Cardiac fibroblast (primary cell): ENCODE results near the gene CDK2AP2.

Experiments used
- DNase-seq, 2 donors: peaks; one replicate each; pipeline versions ENCODE4 v3.0.0 to v3.0.0-alpha.2; 2010; ENCODE audit warnings: low read depth in 2 of 2
- H3K4me3 ChIP-seq, 2 donors: replicated peaks in 1 of 2; 1 replicate in 1 of 2; 2 replicates in 1 of 2; pipeline ENCODE4 v1.5.1; 2011; ENCODE audit warnings: low read depth in 2 of 2, low read length in 2 of 2, mild to moderate bottlenecking in 2 of 2, moderate library complexity in 1 of 2
- CTCF ChIP-seq: IDR thresholded peaks from one replicate; pipeline ENCODE4 v1.5.1; 2011; ENCODE audit warnings: low read depth, mild to moderate bottlenecking, low read length, inconsistent platforms

The CDK2AP2 gene

GRCh38 chr11:67499808-67500483, 8.0 kb downstream of the CDK2AP2 start:
- no peak for TF ChIP-seq CTCF
- no peak overlapping the region for H3K4me3 ChIP-seq
- DNase-seq, result no peak

- no peak overlapping the region for H3K4me3 ChIP-seq
- TF ChIP-seq CTCF, result no peak
- DNase-seq, result no peak
Measured at GRCh38 chr11:67498544-67498972, 9.4 kb downstream of the CDK2AP2 start.

- no peak for TF ChIP-seq CTCF
- no peak for DNase-seq
- no peak overlapping the region for H3K4me3 ChIP-seq
Measured at GRCh38 chr11:67497656-67498291, 10.2 kb downstream of the CDK2AP2 start.

- DNase-seq, result no peak
- no peak for TF ChIP-seq CTCF
Measured at GRCh38 chr11:67496113-67496512, 11.8 kb downstream of the CDK2AP2 start.

GRCh38 chr11:67495234-67496005, 12.5 kb downstream of the CDK2AP2 start:
- TF ChIP-seq CTCF, result no peak
- no peak overlapping the region for H3K4me3 ChIP-seq
- no peak for DNase-seq

More at GRCh38 chr11:67496113-67496512, 11.8 kb downstream of the CDK2AP2 start:
- no peak overlapping the region for H3K4me3 ChIP-seq

- DNase-seq, result no peak
- no peak for TF ChIP-seq CTCF
- H3K4me3 ChIP-seq, result no peak overlapping the region
Measured at GRCh38 chr11:67494371-67495233, 13.4 kb downstream of the CDK2AP2 start.
